K562 (cell line): ENCODE results near the gene GNAQ. TPM values are rescaled to one million over a fixed set of nuclear protein-coding genes. Genes with fewer than 3 reads are reported as not detected.

ENCODE experiments used
- ATAC-seq: fragments of 200-7000 bp; cut with Tn5 transposase; 3 replicates; pipeline ENCODE4 v1.9.1; 2020; ENCODE audit warnings: moderate library complexity
- BruUV-seq: library from RNA; stranded (reverse); fragments of 400-500 nt; replicated peaks from 2 replicates; lab custom pipeline; 2021; lab: Mats Ljungman, UMichigan
- CTCF ChIA-PET: fragments of 300-600 bp; formaldehyde crosslinking; extraction: SDS; loops from one replicate; lab custom pipeline; 2021; ENCODE audit warnings: low intra/inter-chr PET ratio; lab: Yijun Ruan, JAX
- POLR2A ChIA-PET: fragments of 300-600, 350-650 bp; sonication (Branson Sonifier 250); formaldehyde crosslinking; extraction: SDS; loops from one replicate; lab custom pipeline; 2021; ENCODE audit warnings: antibody characterized with exemption, inconsistent platforms; lab: Yijun Ruan, JAX
- DNase-seq, 4 experiments: peaks; one replicate each; pipeline versions ENCODE4 v3.0.0 to v3.0.0-alpha.2; 2011 to 2018; ENCODE audit warnings: low spot score in 3 of 4, mixed read lengths in 3 of 4; ENCODE audit errors: extremely low read depth in 1 of 4
- FAIRE-seq: peaks from 2 replicates; lab custom pipeline; 2011; peaks lifted over from hg19 to GRCh38; lab: Jason Lieb, UNC
- H2AFZ ChIP-seq: 2 replicates; pipeline ENCODE4 v1.6.0; 2011; ENCODE audit warnings: low read depth, low read length, control low read depth, inconsistent platforms
- H3K27ac ChIP-seq: fragments of 200-600 bp; 3 replicates; pipeline ENCODE4 v1.8.0; 2011; ENCODE audit warnings: low read depth, mild to moderate bottlenecking, control low read depth, inconsistent platforms, low read length, moderate library complexity, mixed read lengths; ENCODE audit errors: extremely low read depth
- H3K27me3 ChIP-seq, 2 experiments: fragments of 300-600 bp in 1 of 2; 2 replicates in 1 of 2; 3 replicates in 1 of 2; pipeline versions ENCODE4 v1.6.0 to v1.8.0; 2011; ENCODE audit warnings: inconsistent platforms in 2 of 2, low read length in 2 of 2, mild to moderate bottlenecking in 1 of 2, mixed read lengths in 1 of 2, moderate library complexity in 1 of 2; ENCODE audit not compliant: control insufficient read depth in 2 of 2, insufficient read depth in 2 of 2
- H3K36me3 ChIP-seq: fragments of 300-600 bp; 3 replicates; pipeline ENCODE4 v1.8.0; 2011; ENCODE audit warnings: mild to moderate bottlenecking, low read length, inconsistent platforms; ENCODE audit not compliant: control insufficient read depth, insufficient read depth
- H3K4me1 ChIP-seq, 2 experiments: fragments of 200-600 bp in 1 of 2; replicated peaks in 1 of 2; 2 replicates in 1 of 2; 3 replicates in 1 of 2; pipeline versions ENCODE4 v1.5.1 to v1.8.0; 2011; ENCODE audit warnings: inconsistent platforms in 2 of 2, low read length in 2 of 2, mild to moderate bottlenecking in 1 of 2, mixed read lengths in 1 of 2, moderate library complexity in 1 of 2; ENCODE audit not compliant: control insufficient read depth in 2 of 2, insufficient read depth in 2 of 2
- H3K4me2 ChIP-seq: 2 replicates; pipeline ENCODE4 v1.6.1; 2011; ENCODE audit warnings: low read length, control low read depth, inconsistent platforms, mixed read lengths; ENCODE audit not compliant: insufficient read depth
- H3K4me3 ChIP-seq: fragments of 200-600 bp; sonication (generic), shearing (Covaris generic); 2 replicates; pipeline ENCODE4 v1.5.1; 2016; ENCODE audit warnings: control low read depth, inconsistent platforms
- H3K79me2 ChIP-seq: fragments of 200-600 bp; 3 replicates; pipeline ENCODE4 v1.8.0; 2011; ENCODE audit warnings: low read length, inconsistent platforms; ENCODE audit not compliant: control insufficient read depth, insufficient read depth
- H3K9ac ChIP-seq, 2 experiments: 2 replicates each; pipeline versions ENCODE4 v1.6.0 to v1.6.1; 2011; ENCODE audit warnings: low read depth in 2 of 2, low read length in 2 of 2, control low read depth in 1 of 2, inconsistent platforms in 1 of 2, mild to moderate bottlenecking in 1 of 2, mixed read lengths in 1 of 2; ENCODE audit not compliant: insufficient read depth in 1 of 2
- H3K9me1 ChIP-seq: one replicate; pipeline ENCODE4 v1.6.0; 2011; ENCODE audit warnings: inconsistent platforms, mild to moderate bottlenecking, low read length, moderate library complexity; ENCODE audit not compliant: control insufficient read depth, insufficient read depth
- H3K9me3 ChIP-seq: replicated peaks from 2 replicates; pipeline ENCODE4 v1.5.1; 2011; ENCODE audit warnings: low read depth, low read length, inconsistent platforms; ENCODE audit not compliant: control insufficient read depth, insufficient read depth
- H4K20me1 ChIP-seq: replicated peaks from 2 replicates; pipeline ENCODE4 v1.6.1; 2011; ENCODE audit warnings: low read length, inconsistent platforms, mixed read lengths; ENCODE audit not compliant: control insufficient read depth, insufficient read depth
- CBFB ChIP-seq: sonication (generic); formaldehyde crosslinking; IDR thresholded peaks from 2 replicates; pipeline ENCODE4 v1.4.0; 2020; ENCODE audit warnings: mild to moderate bottlenecking, missing genetic modification reagents
- CHD1 ChIP-seq: fragments of 200-600 bp; sonication (generic); IDR thresholded peaks from one replicate; pipeline ENCODE4 v1.6.1; 2012; ENCODE audit warnings: mild to moderate bottlenecking, moderate library complexity, low read length, inconsistent platforms
- EP400 ChIP-seq: fragments of 450-650 bp; IDR thresholded peaks from 2 replicates; pipeline ENCODE4 v1.6.1; 2017; ENCODE audit warnings: antibody characterized with exemption, mild to moderate bottlenecking, moderate library complexity
- JUNB ChIP-seq: fragments of 450-650 bp; formaldehyde crosslinking; conservative IDR thresholded peaks from 2 replicates; pipeline ENCODE4 v1.4.0; 2020; ENCODE audit warnings: mild to moderate bottlenecking
- NFYB ChIP-seq: IDR thresholded peaks from 2 replicates; pipeline ENCODE4 v1.6.1; 2011; ENCODE audit warnings: mild to moderate bottlenecking, moderate library complexity; ENCODE audit not compliant: insufficient read length; ENCODE audit errors: extremely low read depth
- POLR2A ChIP-seq: fragments of 450-650 bp; conservative IDR thresholded peaks from 2 replicates; pipeline ENCODE4 v1.6.1; 2016
- RBM34 ChIP-seq: fragments of 200-400 bp; formaldehyde crosslinking; IDR thresholded peaks from 2 replicates; pipeline ENCODE4 v1.6.1; 2018; ENCODE audit warnings: low read length, borderline replicate concordance; ENCODE audit not compliant: insufficient read depth
- RCOR1 ChIP-seq, 2 experiments: IDR thresholded peaks; 2 replicates each; pipeline ENCODE4 v1.6.1; 2012; ENCODE audit warnings: low read depth in 2 of 2, low read length in 2 of 2, borderline replicate concordance in 1 of 2, improper control_type of control experiment in 1 of 2
- SFPQ ChIP-seq: fragments of 200-400 bp; formaldehyde crosslinking; IDR thresholded peaks from 2 replicates; pipeline ENCODE4 v1.6.1; 2017; ENCODE audit warnings: mild to moderate bottlenecking, low read depth, low read length, moderate library complexity
- SMARCA4 ChIP-seq: fragments of 450-650 bp; IDR thresholded peaks from 2 replicates; pipeline ENCODE4 v1.6.1; 2016
- SRSF1 ChIP-seq: fragments of 200-400 bp; formaldehyde crosslinking; IDR thresholded peaks from 2 replicates; pipeline ENCODE4 v1.6.1; 2017; ENCODE audit warnings: mild to moderate bottlenecking, low read depth, low read length, moderate library complexity
- USF2 ChIP-seq: sonication (generic); formaldehyde crosslinking; IDR thresholded peaks from 2 replicates; pipeline ENCODE4 v1.5.0; 2020; ENCODE audit warnings: missing genetic modification reagents
- ZNF41 ChIP-seq: fragments of 250-450 bp; sonication (Bioruptor Pico); conservative IDR thresholded peaks from 2 replicates; pipeline ENCODE4 v1.4.0; 2020; ENCODE audit warnings: mild to moderate bottlenecking
- WGBS: fragments of 100-300 bp; shearing (Covaris generic); methylation state at CpG from one replicate; pipeline ENCODE4 v1.1.6; 2016; ENCODE audit warnings: low coverage, mixed read lengths; ENCODE audit not compliant: insufficient coverage; ENCODE audit errors: missing lambda C conversion rate; 5-methylcytosine and 5-hydroxymethylcytosine counted together
- in situ Hi-C: fragments of 300-500 bp; cut with MboI; formaldehyde crosslinking; loops from 4 replicates; pipeline ENCODE4 v1.15.0; 2018; ENCODE audit warnings: inconsistent platforms, mixed read lengths
- intact Hi-C: fragments of 100-400 bp; cut with micrococcal nuclease; formaldehyde crosslinking; loops from 2 replicates; pipeline ENCODE4 v1.14.2; 2022
- polyA plus RNA-seq, 8 experiments: library from polyadenylated mRNA; depleted of rRNA in 4 of 8; stranded (reverse) in 5 of 8; unstranded in 3 of 8; fragments of >200 nt; fragmentation: Nextera tagmentation in 2 of 8; fragmentation: Illumina TruSeq in 1 of 8; extraction: Ambion mirVana in 2 of 8; extraction: Trizol in 1 of 8; gene quantifications; 2 replicates each; pipeline versions ENCODE4 v1.2.1 to v1.2.3, GENCODE V29; 2011 to 2014; ENCODE audit warnings: inconsistent platforms in 1 of 8, missing spikeins in 1 of 8
- total RNA-seq, 7 experiments: library from RNA; depleted of rRNA in 6 of 7; stranded (reverse); fragments of >200 nt in 6 of 7; fragmentation: Illumina TruSeq in 2 of 7; extraction: Trizol in 2 of 7; gene quantifications; 2 replicates each; pipeline versions ENCODE4 v1.2.1 to v1.2.3, GENCODE V29; 2011 to 2021; ENCODE audit warnings: low replicate concordance in 1 of 7

The GNAQ gene
- total and polyA plus RNA-seq, 9 of the 15 experiments (the other 6 are each of a cell fraction or from before 2014, with no cell fraction given), result 4.8 to 27.9 (median 17.5) TPM

- FAIRE-seq, result no peak
- H2AFZ ChIP-seq, result no peak overlapping the region
- H3K27ac ChIP-seq, result no peak overlapping the region
- H3K79me2 ChIP-seq, result peaks cover 16% of the 10 kb centered on the region
- POLR2A ChIA-PET, result no interaction called here
- ATAC-seq, result no peak
- intact Hi-C loops, result no loop called here
- 93% methylated on average over 5 of the region's 5 CpGs for WGBS
- TF ChIP-seq JUNB (no peak), RBM34 (no peak), CHD1 (no peak), RCOR1 (IDR thresholded peaks at IDR 0.05; ENCODE audit: borderline replicate concordance in 1 of 2, low read depth in 2 of 2, low read length in 2 of 2) (no peak), SRSF1 (no peak), ZNF41 (CRISPR knock-in tag) (no peak), SFPQ (no peak), CBFB (CRISPR knock-in tag) (no peak), EP400 (no peak), POLR2A (no peak), USF2 (CRISPR knock-in tag) (no peak), SMARCA4 (no peak), NFYB (no peak)
- H4K20me1 ChIP-seq, result no peaks in the 10 kb centered on the region
- peaks cover 12% of the 10 kb centered on the region; the same call in 2 of the 3 replicates for H3K36me3 ChIP-seq
- no TSS peak for BruUV-seq
- no peaks in the 10 kb centered on the region for H3K27me3 ChIP-seq
- H3K4me3 ChIP-seq, result no peak overlapping the region
- no peak overlapping the region for H3K4me2 ChIP-seq
- H3K9me1 ChIP-seq, result no peaks in the 10 kb centered on the region
- CTCF ChIA-PET, result no interaction called here
- H3K9me3 ChIP-seq, result peaks cover 7% of the 10 kb centered on the region; the same call in 1 of the 2 replicates
- in situ Hi-C loops, result no loop called here
- no peak overlapping the region for H3K9ac ChIP-seq
- no peak for DNase-seq
- H3K4me1 ChIP-seq, result no peaks in the 10 kb centered on the region
Measured at GRCh38 chr9:77864211-77864889, 167.3 kb downstream of the GNAQ start.
